WERI-Rb-1 (cell line): ENCODE data around the gene MAGI2.

ENCODE experiments used
- DNase-seq: peaks from one replicate; pipeline ENCODE4 v3.0.0-alpha.2; 2020
- H3K27ac ChIP-seq: fragments of 250-450 bp; sonication (Bioruptor Pico); 2 replicates; pipeline ENCODE4 v1.5.1; 2020; ENCODE audit warnings: mild to moderate bottlenecking, moderate library complexity
- H3K27me3 ChIP-seq: fragments of 250-450 bp; sonication (Bioruptor Pico); 2 replicates; pipeline ENCODE4 v1.5.1; 2021; ENCODE audit warnings: mild to moderate bottlenecking, low read depth, moderate library complexity; ENCODE audit not compliant: insufficient read depth, severe bottlenecking
- H3K36me3 ChIP-seq: fragments of 250-450 bp; sonication (Bioruptor Pico); 2 replicates; pipeline ENCODE4 v1.5.1; 2020; ENCODE audit warnings: mild to moderate bottlenecking, moderate library complexity
- H3K4me3 ChIP-seq: 2 replicates; pipeline ENCODE4 v1.5.1; 2011; ENCODE audit warnings: low read depth, mild to moderate bottlenecking, control low read depth, low read length
- H3K9me3 ChIP-seq: fragments of 250-450 bp; sonication (Bioruptor Pico); 2 replicates; pipeline ENCODE4 v1.5.1; 2021; ENCODE audit warnings: mild to moderate bottlenecking, moderate library complexity; ENCODE audit not compliant: severe bottlenecking
- CTCF ChIP-seq: IDR thresholded peaks from 2 replicates; pipeline ENCODE4 v1.5.1; 2011; ENCODE audit warnings: low read depth, mild to moderate bottlenecking, control low read depth, inconsistent platforms, low read length

The MAGI2 gene

GRCh38 chr7:78764571-78764970 lies 688.9 kb downstream of the MAGI2 start:
- Histone ChIP-seq H3K4me3 (no peak overlapping the region), H3K27ac (no peak overlapping the region), H3K36me3 (no peaks in the 10 kb centered on the region), H3K9me3 (no peaks in the 10 kb centered on the region), H3K27me3 (no peaks in the 10 kb centered on the region)
- no peak for TF ChIP-seq CTCF
- no peak for DNase-seq

- Histone ChIP-seq H3K27me3 (no peaks in the 10 kb centered on the region), H3K9me3 (no peaks in the 10 kb centered on the region), H3K4me3 (no peak overlapping the region), H3K27ac (no peak overlapping the region), H3K36me3 (no peaks in the 10 kb centered on the region)
- DNase-seq: no peak
- TF ChIP-seq CTCF: no peak
These were observed 690.8 kb downstream of the MAGI2 start for GRCh38 chr7:78762625-78763024.

- Histone ChIP-seq H3K27me3 (no peaks in the 10 kb centered on the region), H3K27ac (no peak overlapping the region), H3K36me3 (no peaks in the 10 kb centered on the region), H3K9me3 (no peaks in the 10 kb centered on the region), H3K4me3 (no peak overlapping the region)
- TF ChIP-seq CTCF: no peak
- DNase-seq: no peak
These were observed 692.7 kb downstream of the MAGI2 start for GRCh38 chr7:78760620-78761355.

GRCh38 chr7:78752554-78752953 lies 700.9 kb downstream of the MAGI2 start:
- no peaks in the 10 kb centered on the region for H3K36me3 ChIP-seq
- no peak overlapping the region for H3K4me3 ChIP-seq
- H3K9me3 ChIP-seq: no peaks in the 10 kb centered on the region
- no peak overlapping the region for H3K27ac ChIP-seq
- TF ChIP-seq CTCF: no peak
- no peaks in the 10 kb centered on the region for H3K27me3 ChIP-seq
- DNase-seq: no peak

- DNase-seq: no peak
- Histone ChIP-seq H3K27me3 (no peaks in the 10 kb centered on the region), H3K4me3 (no peak overlapping the region), H3K36me3 (no peaks in the 10 kb centered on the region), H3K27ac (no peak overlapping the region), H3K9me3 (no peaks in the 10 kb centered on the region)
- no peak for TF ChIP-seq CTCF
These were observed 702.2 kb downstream of the MAGI2 start for GRCh38 chr7:78751253-78751652.
